K562 (cell line): ENCODE results near the gene RNF166. TPM values are rescaled to one million over a fixed set of nuclear protein-coding genes. Genes with fewer than 3 reads are reported as not detected.

Source experiments
- ATF1 ChIP-seq, 2 experiments: fragments of 450-650 bp in 1 of 2; IDR thresholded peaks; 2 replicates each; pipeline ENCODE4 v1.6.1; 2016; ENCODE audit warnings: missing compliant biosample characterization in 1 of 2, missing genetic modification characterization in 1 of 2
- BHLHE40 ChIP-seq: IDR thresholded peaks from 2 replicates; pipeline ENCODE4 v1.6.1; 2011; ENCODE audit warnings: low read length, improper control_type of control experiment
- HDAC1 ChIP-seq, 2 experiments: fragments of 450-650 bp; IDR thresholded peaks; 2 replicates each; pipeline ENCODE4 v1.6.1; 2016 to 2017; ENCODE audit warnings: inconsistent platforms in 1 of 2, mild to moderate bottlenecking in 1 of 2, moderate library complexity in 1 of 2
- HDGF ChIP-seq: fragments of 450-650 bp; IDR thresholded peaks from 2 replicates; pipeline ENCODE4 v1.6.1; 2016
- MAZ ChIP-seq, 2 experiments: fragments of 450-650 bp in 1 of 2; sonication (generic) in 1 of 2; formaldehyde crosslinking; IDR thresholded peaks in 1 of 2; conservative IDR thresholded peaks in 1 of 2; 2 replicates each; pipeline versions ENCODE4 v1.4.0 to v1.5.0; 2020; ENCODE audit warnings: mild to moderate bottlenecking in 1 of 2, missing genetic modification reagents in 1 of 2
- MTA3 ChIP-seq: fragments of 450-650 bp; formaldehyde crosslinking; IDR thresholded peaks from 2 replicates; pipeline ENCODE4 v1.6.1; 2017; ENCODE audit warnings: mild to moderate bottlenecking, borderline replicate concordance
- NR2C2 ChIP-seq, 2 experiments: fragments of 200-800 bp in 1 of 2; sonication (Bioruptor generic) in 1 of 2; sonication (generic) in 1 of 2; formaldehyde crosslinking in 1 of 2; IDR thresholded peaks; 2 replicates each; pipeline versions ENCODE4 v1.6.1 to v1.8.0; 2016 to 2022; ENCODE audit warnings: mild to moderate bottlenecking in 1 of 2, missing compliant biosample characterization in 1 of 2, missing genetic modification characterization in 1 of 2, missing genetic modification reagents in 1 of 2
- PRPF4 ChIP-seq: fragments of 200-400 bp; formaldehyde crosslinking; IDR thresholded peaks from one replicate; pipeline ENCODE4 v1.6.1; 2017; ENCODE audit warnings: low read length, low read depth, mild to moderate bottlenecking; ENCODE audit not compliant: insufficient read depth, poor library complexity, severe bottlenecking
- RBFOX2 ChIP-seq: fragments of 200-400 bp; formaldehyde crosslinking; IDR thresholded peaks from 2 replicates; pipeline ENCODE4 v1.6.1; 2017; ENCODE audit warnings: low read depth, mild to moderate bottlenecking, low read length, moderate library complexity
- RCOR1 ChIP-seq, 2 experiments: IDR thresholded peaks; 2 replicates each; pipeline ENCODE4 v1.6.1; 2012; ENCODE audit warnings: low read depth in 2 of 2, low read length in 2 of 2, borderline replicate concordance in 1 of 2, improper control_type of control experiment in 1 of 2
- SIX5 ChIP-seq, 2 experiments: IDR thresholded peaks; 2 replicates each; pipeline ENCODE4 v1.6.1; 2011; ENCODE audit warnings: low read length in 2 of 2, borderline replicate concordance in 1 of 2, low read depth in 1 of 2, mild to moderate bottlenecking in 1 of 2, moderate library complexity in 1 of 2; ENCODE audit not compliant: insufficient read depth in 1 of 2
- SRSF9 ChIP-seq: fragments of 200-400 bp; formaldehyde crosslinking; IDR thresholded peaks from 2 replicates; pipeline ENCODE4 v1.6.1; 2017; ENCODE audit warnings: low read depth, low read length, borderline replicate concordance
- U2AF2 ChIP-seq: fragments of 200-400 bp; formaldehyde crosslinking; optimal IDR thresholded peaks from 2 replicates; pipeline ENCODE3; 2017; ENCODE audit warnings: low read depth, mild to moderate bottlenecking, low read length
- ZNF146 ChIP-seq: IDR thresholded peaks from one replicate; pipeline ENCODE4 v1.6.1; 2018; ENCODE audit warnings: missing compliant biosample characterization; ENCODE audit not compliant: unreplicated experiment
- ZNF695 ChIP-seq: fragments of 450-650 bp; formaldehyde crosslinking; IDR thresholded peaks from 2 replicates; pipeline ENCODE4 v1.4.0; 2020; ENCODE audit warnings: mild to moderate bottlenecking, moderate library complexity
- polyA plus RNA-seq, 8 experiments: library from polyadenylated mRNA; depleted of rRNA in 4 of 8; stranded (reverse) in 5 of 8; unstranded in 3 of 8; fragments of >200 nt; fragmentation: Nextera tagmentation in 2 of 8; fragmentation: Illumina TruSeq in 1 of 8; extraction: Ambion mirVana in 2 of 8; extraction: Trizol in 1 of 8; gene quantifications; 2 replicates each; pipeline versions ENCODE4 v1.2.1 to v1.2.3, GENCODE V29; 2011 to 2014; ENCODE audit warnings: inconsistent platforms in 1 of 8, missing spikeins in 1 of 8
- total RNA-seq, 7 experiments: library from RNA; depleted of rRNA in 6 of 7; stranded (reverse); fragments of >200 nt in 6 of 7; fragmentation: Illumina TruSeq in 2 of 7; extraction: Trizol in 2 of 7; gene quantifications; 2 replicates each; pipeline versions ENCODE4 v1.2.1 to v1.2.3, GENCODE V29; 2011 to 2021; ENCODE audit warnings: low replicate concordance in 1 of 7
- TF ChIP-seq, protein P1 (sequence below): sonication (generic); formaldehyde crosslinking; IDR thresholded peaks from 2 replicates; pipeline ENCODE4 v1.8.1; 2023; ENCODE audit warnings: mild to moderate bottlenecking, missing genetic modification reagents
- TF ChIP-seq, protein P2 (sequence below): sonication (generic); formaldehyde crosslinking; IDR thresholded peaks from 2 replicates; pipeline ENCODE4 v1.8.1; 2023; ENCODE audit warnings: mild to moderate bottlenecking, missing genetic modification reagents

Gene RNF166
- total and polyA plus RNA-seq, 9 of the 15 experiments (the other 6 are each of a cell fraction or from before 2014, with no cell fraction given): 0.56 to 60.3 (median 19.5) TPM

DNA sequence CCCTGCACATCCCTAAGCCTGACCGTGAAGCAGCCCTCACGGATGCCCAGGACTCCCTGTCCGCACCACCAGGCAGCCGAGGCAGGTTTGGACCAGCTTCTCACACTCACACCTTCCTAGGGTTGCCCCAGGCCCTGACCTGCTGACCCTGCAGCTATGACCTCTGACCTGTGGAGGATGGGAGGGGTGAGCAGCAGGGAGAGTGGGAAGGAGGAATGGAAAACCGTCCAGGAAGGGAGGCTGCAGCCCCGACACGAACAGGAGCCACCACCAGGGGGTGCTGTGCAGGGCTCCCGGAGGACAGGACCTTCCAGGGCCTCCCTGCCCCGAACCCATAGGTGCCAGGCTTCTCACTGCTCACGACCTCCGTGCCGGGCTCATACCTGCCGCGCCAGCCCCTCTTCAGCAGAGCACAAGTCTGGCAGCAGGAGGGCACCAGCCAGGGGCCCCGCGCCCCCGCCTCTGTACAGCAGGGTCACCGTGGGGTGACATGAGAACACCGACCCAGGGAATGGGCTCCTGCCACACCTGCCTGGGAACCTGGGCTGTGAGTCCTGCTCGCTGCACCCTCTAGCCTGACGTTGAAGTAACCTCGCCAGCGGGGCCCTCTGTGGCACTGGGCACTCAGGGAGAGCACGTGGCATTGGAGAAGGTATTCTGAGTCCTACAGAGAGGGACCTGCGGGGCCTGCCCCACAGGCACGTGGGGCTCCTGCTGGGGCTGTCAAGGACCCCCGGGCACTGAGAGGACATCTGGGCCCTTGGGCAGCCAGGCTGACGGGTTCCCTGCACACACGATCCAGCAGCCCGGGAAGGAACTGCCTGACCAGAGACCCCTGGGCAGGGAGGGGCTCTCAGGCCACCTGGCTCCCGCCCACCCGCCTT is 37.7 kb upstream of the RNF166 start (continued):
- peak; percentile 89 for TF ChIP-seq NR2C2 (CRISPR knock-in tag; IDR thresholded peaks at IDR 0.05)
- peak; percentile 91 for TF ChIP-seq NR2C2 (tag; IDR thresholded peaks at IDR 0.05)
- no peak for TF ChIP-seq RBFOX2
- TF ChIP-seq SRSF9: no peak
- TF ChIP-seq U2AF2: no peak
- 0 out of 4 replicates have a peak, but pooled peaks of 1 of the 2 experiments have one; percentile 41 for TF ChIP-seq HDAC1 (IDR thresholded peaks at IDR 0.05)
- peak; percentile 47; the same call in 1 of the 2 replicates for TF ChIP-seq MTA3
- 0 out of 2 replicates have a peak, but pooled peaks have one; percentile 78 for TF ChIP-seq HDGF
- TF ChIP-seq, protein P1, sequence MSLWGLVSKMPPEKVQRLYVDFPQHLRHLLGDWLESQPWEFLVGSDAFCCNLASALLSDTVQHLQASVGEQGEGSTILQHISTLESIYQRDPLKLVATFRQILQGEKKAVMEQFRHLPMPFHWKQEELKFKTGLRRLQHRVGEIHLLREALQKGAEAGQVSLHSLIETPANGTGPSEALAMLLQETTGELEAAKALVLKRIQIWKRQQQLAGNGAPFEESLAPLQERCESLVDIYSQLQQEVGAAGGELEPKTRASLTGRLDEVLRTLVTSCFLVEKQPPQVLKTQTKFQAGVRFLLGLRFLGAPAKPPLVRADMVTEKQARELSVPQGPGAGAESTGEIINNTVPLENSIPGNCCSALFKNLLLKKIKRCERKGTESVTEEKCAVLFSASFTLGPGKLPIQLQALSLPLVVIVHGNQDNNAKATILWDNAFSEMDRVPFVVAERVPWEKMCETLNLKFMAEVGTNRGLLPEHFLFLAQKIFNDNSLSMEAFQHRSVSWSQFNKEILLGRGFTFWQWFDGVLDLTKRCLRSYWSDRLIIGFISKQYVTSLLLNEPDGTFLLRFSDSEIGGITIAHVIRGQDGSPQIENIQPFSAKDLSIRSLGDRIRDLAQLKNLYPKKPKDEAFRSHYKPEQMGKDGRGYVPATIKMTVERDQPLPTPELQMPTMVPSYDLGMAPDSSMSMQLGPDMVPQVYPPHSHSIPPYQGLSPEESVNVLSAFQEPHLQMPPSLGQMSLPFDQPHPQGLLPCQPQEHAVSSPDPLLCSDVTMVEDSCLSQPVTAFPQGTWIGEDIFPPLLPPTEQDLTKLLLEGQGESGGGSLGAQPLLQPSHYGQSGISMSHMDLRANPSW (CRISPR knock-in tag): peak; percentile 57; the same call in 1 of the 2 replicates
- TF ChIP-seq PRPF4: no peak
- TF ChIP-seq ZNF695 (CRISPR knock-in tag): no peak
- no peak for TF ChIP-seq ATF1 (CRISPR knock-in tag; IDR thresholded peaks at IDR 0.05)
- TF ChIP-seq ATF1 (tag; IDR thresholded peaks at IDR 0.05): 0 out of 2 replicates have a peak, but pooled peaks have one; percentile 15
- 0 out of 4 replicates have a peak, but pooled peaks of 1 of the 2 experiments have one; percentile 38 for TF ChIP-seq RCOR1 (IDR thresholded peaks at IDR 0.05; ENCODE audit: borderline replicate concordance in 1 of 2, low read depth in 2 of 2, low read length in 2 of 2)
- TF ChIP-seq BHLHE40: peak; percentile 9; the same call in 1 of the 2 replicates
- peak in 1 of 2 experiments; percentile 37; a peak in 2 of 4 replicates for TF ChIP-seq MAZ (CRISPR knock-in tag; conservative IDR thresholded peaks at IDR 0.05 in 1 of 2, IDR thresholded peaks at IDR 0.05 in 1 of 2)
- TF ChIP-seq, protein P2, sequence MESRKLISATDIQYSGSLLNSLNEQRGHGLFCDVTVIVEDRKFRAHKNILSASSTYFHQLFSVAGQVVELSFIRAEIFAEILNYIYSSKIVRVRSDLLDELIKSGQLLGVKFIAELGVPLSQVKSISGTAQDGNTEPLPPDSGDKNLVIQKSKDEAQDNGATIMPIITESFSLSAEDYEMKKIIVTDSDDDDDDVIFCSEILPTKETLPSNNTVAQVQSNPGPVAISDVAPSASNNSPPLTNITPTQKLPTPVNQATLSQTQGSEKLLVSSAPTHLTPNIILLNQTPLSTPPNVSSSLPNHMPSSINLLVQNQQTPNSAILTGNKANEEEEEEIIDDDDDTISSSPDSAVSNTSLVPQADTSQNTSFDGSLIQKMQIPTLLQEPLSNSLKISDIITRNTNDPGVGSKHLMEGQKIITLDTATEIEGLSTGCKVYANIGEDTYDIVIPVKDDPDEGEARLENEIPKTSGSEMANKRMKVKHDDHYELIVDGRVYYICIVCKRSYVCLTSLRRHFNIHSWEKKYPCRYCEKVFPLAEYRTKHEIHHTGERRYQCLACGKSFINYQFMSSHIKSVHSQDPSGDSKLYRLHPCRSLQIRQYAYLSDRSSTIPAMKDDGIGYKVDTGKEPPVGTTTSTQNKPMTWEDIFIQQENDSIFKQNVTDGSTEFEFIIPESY (CRISPR knock-in tag): peak; percentile 13; the same call in 1 of the 2 replicates
- TF ChIP-seq SIX5 (IDR thresholded peaks at IDR 0.05; ENCODE audit: borderline replicate concordance in 1 of 2, insufficient read depth in 1 of 2, low read depth in 1 of 2, low read length in 2 of 2): no peak
- TF ChIP-seq ZNF146 (CRISPR knock-in tag): no peak
